ENCODE measurements around the gene P2RX1.
"Not testable (repeated sequence)": the region's sequence is repeated elsewhere in the genome, so short reads cannot be mapped to it uniquely, and the experiment has no call there.

P2RX1 gene

DNA sequence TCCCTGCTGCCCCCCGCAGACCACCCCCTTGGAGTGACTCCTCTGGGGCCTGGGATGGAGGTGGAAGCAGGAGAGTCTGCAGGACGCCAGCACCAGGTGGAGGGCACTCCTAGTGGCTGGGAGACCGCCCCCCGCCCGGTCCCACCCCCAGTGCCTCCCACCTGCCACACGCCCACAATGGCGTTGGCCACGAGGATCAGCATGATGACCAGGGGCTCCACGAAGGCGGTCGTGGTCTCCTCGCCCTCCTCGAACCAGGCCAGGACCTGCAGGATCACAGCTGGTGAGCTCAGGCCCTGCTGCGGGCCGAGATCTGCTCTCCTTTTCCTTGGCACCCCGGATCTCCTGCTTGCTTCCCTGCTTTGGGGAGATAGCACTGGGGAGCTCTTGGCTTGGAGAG, 35.2 kb upstream of the P2RX1 start:
- DNase-seq (ENCODE audit: low spot score): no peak

DNA sequence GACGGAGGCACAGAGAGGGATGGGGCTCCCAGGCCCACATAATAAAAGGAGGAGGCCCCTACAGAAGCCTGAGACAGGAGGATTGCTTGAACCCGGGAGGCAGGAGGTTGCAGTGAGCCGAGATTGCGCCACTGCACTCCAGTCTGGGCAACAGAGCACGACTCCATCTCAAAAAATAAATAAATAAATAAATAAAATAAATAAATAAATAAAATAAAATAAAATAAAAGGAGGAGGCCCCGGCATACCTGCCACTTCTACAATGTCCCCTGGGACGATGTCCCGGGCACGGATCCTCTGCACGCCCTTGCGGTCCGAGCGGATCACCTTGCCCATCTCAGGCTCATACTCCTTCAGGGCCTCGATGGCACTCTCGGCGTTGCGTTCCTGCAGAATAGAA, 34.7 kb upstream of the P2RX1 start:
- no peak for DNase-seq (ENCODE audit: low spot score)

DNA sequence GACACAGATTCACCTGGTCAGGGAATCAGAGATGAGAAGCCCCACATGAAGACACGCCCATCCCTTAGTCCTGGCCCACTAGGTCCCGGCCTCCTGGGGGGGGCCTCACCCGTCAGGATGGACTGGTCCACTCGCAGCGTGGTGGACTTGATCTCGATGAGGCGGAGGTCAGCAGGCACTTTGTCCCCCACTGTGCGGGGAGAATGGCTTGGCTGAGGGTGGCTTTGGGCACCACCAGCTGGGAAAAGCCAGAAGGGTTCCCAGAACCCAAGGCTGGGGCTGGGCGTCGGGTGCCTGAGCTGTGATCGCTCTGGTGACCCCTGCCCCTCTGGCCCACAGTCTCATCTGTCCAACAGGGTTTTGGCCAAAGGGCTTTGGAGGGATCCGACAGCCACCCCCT, 34.3 kb upstream of the P2RX1 start:
- no peak for DNase-seq (ENCODE audit: low spot score)

DNA sequence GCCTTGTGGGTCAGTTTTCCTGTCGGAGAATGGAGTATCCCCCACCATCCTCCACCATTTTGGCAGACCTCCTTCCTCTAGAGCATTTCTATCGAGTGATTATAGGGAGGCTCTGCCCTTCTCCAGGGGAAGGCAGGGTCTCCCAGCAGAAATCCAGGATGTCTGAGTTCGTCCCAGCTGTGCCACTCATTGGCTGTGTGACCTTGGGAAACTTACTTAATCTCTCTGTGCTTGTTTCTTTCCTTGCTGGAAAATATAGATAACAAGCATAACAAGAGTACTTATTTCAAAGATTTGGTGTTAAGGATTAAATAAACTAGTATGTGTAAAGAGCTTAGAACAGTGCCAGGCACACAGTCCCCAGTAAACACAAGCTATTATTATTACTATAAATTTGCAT, 33.2 kb upstream of the P2RX1 start:
- no peak for DNase-seq (ENCODE audit: low spot score)

DNA sequence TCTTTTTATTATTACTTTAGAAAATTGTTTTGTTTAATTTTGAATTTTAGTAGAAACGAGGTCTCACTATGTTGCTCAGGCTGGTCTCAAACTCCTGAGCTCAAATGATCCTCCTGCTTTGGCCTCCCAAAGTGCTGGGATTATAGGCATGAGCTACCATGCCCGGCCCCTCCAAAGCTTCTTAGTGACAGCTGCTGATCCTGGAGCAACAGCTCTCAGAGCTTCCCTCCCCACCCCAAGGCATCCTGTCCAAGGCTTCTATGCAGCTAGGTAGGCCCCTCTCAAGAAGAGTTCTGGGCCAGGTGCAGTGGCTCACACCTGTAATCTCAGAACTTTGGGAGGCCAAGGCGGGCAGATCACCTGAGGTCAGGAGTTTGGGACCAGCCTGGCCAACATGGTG, 32.3 kb upstream of the P2RX1 start:
- not testable (repeated sequence) for DNase-seq (ENCODE audit: low spot score)

DNA sequence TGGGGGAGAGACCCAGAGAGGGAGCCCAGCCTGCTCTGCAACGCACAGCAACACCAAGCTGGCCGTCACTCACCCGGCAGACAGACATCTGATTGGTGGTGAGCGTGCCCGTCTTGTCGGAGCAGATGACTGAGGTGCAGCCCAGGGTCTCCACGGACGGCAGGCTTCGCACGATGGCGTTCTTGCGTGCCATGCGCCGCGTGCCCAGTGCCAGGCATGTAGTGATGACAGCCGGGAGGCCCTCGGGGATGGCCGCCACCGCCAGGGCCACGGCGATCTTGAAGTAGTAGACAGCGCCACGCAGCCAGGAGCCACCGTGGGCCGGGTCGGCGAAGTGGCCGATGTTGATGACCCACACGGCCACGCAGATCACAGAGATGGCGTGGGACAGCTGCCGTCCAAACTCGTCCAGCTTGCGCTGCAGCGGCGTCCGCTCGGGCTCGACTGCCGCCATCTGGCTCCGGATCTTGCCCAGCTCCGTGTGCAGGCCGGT, 31.1 kb upstream of the P2RX1 start:
- no peak for DNase-seq (ENCODE audit: low spot score)

DNA sequence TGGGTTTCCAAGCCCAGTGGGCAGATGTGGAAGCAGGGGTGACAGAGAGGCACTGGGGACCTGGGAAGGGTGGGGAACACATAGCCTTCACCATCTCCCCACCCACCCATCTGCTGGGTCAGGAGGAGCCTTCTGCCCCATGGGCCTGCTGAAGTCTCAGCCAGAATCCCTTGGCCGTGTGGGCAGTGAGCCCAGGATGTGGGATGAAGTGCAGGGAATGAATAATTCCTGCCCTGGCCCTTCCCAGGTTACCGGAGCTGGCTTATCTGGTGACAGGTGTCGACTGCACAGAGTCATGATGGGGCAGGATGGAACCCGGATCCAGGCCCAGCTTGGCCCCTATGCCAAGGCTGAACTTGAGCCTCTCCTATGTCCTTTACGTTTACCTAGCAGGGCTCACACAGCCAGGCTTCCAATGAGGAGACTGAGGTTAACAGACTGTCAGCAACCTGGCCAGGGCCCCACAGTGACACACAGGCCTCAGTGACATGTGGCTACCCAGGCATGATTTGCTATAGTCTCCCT, 30.5 kb upstream of the P2RX1 start:
- no peak for DNase-seq (ENCODE audit: low spot score)

DNA sequence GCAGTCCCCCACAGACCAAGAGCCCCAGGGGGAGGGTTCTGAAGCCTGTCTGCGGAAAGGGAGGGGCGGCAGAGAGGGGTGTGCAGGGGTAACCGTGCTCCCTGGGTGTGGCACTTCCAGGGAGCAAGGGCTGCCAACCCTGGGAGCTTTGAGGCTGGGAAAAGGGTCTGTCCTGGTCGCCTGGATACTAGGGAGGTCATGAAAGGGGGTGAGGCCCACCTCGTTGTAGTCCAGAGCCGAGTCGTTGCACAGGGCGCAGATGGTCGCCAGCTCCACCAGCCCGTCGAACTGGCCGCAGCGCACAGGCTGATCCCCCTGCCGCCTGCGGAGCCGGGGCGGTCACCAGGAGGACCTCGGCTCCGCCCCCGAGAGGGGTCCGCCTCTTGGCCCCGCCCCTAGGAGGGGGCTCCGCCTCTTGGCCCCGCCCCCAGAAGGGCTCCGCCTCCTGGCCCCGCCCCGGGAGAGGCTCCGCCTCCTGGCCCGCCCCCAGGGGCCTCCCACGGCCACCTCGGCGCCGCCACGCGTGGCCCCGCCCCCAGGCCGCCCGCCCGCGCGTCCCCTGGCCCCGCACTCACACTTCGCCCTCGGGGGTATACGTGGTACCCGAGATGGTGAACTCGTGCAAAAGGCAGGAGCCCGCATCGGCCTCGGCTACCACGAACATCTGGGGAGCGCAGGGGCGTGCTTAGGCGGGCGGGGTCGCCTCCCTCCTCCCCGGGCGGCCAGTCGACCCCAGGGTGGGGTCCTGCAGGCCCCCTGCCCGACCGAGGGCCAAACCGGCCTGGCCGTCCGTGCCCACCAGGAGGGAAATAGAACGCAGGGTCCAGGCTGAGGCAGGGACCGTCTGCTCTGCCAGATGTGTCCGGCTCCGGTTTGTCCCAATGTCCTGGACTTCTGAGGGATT, 28.5 kb upstream of the P2RX1 start:
- peak; percentile 22 for DNase-seq (ENCODE audit: low spot score)

DNA sequence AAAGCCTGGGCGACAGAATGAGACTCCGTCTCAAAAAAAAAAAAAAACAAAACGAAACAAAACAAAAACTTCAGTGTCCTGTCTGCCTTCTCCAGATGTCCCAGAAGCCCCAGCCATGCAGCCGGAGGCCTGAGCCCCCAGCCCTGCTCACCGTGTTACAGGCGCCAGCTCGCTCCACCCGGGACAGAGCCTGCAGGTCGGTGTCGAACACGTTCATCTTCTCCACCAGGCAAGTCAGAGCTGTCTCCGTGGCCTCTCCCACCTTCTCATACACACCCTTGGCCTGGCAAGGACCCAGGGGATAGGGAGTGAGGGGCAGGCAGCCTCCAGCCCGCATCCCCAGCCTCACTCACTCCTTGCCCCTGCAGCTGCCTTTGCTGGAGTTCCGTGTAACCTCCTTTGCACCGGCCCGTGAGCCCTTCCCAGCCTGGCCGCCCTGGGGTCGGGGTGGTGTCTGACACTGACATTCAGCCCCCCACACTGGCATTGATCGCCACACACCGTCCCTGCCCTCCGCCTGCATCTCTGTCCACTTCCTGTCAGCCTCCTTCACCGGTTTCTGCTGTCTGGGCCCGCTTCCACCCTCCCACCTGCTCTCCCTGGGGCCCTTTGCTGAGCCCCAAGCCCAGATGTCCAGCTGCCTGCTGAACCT, 27.1 kb upstream of the P2RX1 start:
- no peak for DNase-seq (ENCODE audit: low spot score)

DNA sequence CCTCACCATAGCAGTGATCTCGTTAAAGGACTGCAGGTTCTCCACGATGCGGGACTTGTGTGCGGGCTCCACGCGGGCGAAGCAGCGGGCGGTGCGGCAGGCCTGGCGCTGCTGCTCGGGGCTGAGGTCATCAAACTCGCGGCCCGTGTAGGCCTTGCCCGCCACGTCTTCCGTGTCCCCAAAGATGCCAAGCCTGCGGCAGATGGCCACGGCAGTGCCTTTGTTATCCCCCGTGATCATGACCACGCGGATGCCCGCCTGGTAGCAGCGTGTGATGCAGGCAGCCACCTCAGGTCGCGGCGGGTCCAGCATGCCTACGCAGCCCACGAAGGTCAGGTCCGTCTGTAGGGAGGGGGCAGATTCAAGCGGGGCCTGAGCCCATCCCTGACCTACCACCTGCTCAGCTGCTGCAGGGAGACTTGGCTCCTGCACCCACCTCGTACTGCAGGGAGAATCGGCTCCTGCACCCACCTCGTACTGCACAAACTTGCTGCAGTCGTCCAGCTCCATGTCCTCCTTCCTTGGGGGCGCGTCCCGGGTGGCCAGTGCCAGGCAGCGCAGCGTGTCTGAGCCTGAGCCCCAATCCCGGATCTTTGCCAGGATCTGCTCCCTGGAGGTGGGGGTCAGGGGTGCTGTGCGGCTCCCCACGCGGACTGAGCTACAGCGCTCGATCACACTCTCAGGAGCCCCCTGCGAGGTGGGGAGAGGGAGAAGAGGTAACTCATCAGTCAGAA, 24.9 kb upstream of the P2RX1 start:
- no peak for DNase-seq (ENCODE audit: low spot score)

DNA sequence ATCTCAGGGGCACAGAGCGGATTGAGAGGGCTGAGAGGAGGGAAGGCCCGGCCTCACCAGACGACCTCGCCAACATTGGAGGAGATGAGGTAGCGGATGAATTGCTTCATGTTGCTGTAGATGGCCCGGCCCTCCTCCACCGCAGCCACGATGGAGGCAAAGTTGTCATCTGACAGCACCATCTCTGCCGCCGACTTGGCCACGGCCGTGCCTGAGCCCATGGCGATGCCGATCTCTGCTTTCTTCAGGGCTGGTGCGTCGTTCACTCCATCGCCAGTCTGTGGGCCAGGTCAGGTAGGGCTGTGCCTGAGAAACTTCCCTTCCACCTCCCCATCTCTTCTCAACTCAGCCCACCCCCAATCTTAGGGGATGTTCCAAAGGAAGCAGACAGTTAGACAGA, 21.1 kb upstream of the P2RX1 start:
- DNase-seq (ENCODE audit: low spot score): no peak

DNA sequence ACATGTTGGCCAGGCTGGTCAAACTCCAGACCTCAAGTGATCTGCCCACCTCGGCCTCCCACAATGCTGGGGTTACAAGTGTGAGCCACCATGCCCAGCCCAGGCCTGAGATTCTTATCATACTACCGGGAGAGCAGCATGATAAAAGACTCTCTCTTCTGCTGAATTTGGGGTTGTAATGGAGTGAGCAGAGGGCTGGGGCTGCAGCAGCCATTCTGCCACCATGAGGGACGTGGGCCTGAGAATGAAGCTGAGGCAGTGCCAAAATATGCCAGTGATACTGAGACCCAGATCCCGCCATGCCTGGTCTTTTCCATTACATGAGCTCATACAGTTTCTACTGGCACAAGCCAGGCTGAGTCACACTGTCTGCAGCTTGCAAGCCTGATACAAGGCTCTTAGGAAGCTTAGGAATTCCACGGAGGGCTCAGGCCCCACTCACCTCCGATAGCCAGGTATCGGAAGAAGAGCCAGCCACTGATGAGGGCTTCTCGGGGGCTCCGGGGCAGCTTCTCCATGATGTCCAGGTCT, 19.6 kb upstream of the P2RX1 start:
- DNase-seq (ENCODE audit: low spot score): no peak

DNA sequence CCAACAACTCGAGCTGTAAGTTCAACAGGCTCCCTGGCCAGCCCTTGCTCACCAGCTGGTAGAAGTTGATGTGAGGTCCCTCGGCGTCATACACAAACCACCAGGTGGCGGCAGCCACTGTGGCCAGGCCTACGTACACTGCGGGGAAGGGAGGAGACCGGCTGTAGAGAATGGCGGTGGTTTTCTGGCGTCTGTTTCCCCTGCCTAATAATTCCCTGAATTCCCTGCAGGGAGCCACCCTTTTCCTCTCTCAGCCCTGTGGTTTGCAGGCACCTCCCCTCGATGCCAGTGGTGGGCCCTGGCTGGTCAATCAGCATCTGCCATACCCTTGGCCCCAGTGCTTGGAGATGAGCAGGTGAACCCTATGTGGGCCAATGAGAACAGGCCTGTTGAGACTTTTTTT, 18.9 kb upstream of the P2RX1 start:
- DNase-seq (ENCODE audit: low spot score): peak; percentile 27

DNA sequence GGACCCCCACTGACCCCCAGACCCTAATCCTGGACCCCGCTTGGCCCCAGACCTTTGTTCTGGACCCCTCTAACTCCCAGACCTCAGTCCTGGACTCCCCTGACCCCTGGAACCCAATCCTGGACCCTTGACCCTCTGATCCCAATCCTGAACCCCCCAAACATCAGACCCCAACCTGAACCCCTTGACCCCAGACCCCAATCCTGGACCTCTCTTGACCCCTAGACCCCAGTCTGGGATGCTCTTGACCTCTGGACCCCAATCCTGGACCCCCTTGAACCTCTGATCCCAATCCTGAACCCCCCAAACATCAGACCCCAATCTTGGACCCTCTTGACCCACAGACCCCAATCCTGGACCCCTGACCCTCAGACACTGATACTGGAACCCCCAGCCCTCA, 13.5 kb upstream of the P2RX1 start:
- no peak for DNase-seq (ENCODE audit: low spot score)

DNA sequence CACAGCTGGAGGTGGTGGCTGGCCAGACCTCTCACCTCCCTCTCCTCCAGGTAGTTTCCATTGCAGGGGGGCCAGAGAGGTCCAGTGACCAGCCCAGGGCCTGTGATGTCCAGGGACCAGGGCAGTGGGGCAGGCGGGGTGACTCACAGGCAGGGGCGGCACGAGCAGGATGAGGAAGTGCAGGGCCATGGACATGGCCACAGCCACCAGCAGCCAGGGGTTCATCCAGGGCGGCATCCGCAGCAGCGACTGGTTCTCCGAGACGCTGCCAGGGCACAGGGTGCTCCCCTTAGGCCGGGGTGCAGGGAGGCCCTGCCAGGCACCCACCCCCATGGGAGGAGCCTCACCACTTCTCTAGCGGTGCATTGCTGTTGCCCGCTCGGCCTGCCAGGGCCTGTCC, 12.9 kb upstream of the P2RX1 start:
- DNase-seq (ENCODE audit: low spot score): no peak

DNA sequence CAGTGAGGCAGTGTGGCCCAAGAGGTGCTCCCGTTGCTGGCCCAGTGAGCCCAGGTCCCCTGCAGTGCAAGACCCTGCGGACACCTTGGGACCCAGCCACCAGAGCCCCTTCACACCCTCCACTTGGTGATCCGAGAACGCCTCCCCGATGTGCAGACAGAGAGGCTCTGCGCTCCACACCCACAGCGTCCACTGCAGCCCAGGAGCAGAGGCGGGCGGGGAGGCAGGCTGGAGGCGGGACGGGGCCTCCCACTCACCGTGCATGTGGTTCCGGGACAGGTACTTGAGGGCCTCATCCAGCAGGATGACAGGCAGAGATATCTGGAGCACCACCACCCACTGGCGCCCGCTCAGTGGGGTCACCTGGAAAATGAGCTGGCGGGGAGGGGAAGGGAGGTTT, 12.1 kb upstream of the P2RX1 start:
- DNase-seq (ENCODE audit: low spot score): no peak

DNA sequence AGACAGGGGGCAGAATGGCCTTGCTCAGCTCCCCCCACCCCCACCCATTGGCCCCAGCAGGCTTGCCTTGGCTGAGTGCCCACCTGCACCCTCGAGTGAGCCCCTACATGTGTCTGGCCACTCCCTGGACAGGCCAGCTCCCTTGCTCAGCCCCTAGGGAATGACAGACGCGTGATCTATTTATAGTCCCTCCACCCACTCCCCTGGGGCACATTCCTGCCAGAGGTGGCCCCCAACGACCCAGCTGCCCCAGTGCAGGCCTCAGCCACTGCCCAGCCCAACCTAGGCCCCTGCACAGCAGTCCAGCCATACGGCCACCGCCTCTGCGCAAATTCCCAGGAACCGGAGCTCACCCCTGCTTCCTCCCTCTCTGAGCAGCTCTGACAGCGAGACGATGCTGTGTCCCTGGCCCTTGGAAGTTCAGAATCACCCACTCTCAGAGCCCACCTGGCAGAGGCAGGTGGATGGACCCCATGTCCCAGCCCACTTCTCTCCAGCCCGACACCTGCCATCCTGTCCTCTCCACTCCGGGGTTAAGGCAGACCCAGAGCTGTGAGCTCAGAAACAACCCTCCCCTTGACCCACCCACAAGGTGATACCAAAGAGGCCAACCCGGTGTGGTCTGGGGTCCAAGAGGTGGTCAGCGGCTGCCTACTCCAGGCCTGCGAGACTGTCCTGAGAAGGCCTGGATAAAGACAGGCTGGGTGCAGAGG, 11.5 kb upstream of the P2RX1 start:
- no peak for DNase-seq (ENCODE audit: low spot score)

DNA sequence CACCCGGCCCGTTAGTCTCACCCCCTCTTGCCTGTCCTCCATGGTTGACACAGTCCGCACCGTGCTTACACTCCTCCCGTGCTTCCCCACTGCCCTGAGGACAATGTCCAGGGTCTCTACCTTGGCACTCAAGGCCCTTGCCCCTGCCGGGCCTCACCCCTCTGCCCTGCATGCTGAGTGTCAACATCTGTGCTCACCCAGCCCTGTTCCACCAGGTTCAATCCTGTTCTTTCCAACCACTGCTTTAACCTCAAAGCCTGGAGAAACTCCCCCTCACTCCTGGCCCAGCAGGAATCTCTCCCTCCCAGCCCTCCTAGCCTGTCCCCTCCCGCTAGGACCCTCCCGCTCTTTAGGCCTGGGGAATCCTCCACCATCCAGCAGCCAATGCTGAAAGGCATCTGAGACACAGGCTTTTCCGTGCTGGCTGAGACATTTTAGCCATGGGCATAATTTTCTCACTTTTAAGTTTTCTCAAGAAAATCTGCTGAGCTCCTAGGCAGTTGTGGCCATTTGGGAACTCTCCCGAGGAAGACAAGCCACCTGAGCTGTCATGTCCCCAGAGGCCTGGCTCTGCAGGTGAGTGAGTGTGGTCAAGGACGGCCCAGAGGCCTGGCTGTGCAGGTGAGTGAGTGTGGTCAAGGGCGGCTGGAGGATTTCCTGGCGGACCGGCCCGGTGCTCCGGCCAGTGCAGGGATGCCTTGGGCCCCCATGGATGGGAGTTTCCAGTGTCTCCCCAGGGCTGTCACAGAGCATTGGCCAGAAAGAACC, 10.8 kb upstream of the P2RX1 start:
- DNase-seq (ENCODE audit: low spot score): no peak

DNA sequence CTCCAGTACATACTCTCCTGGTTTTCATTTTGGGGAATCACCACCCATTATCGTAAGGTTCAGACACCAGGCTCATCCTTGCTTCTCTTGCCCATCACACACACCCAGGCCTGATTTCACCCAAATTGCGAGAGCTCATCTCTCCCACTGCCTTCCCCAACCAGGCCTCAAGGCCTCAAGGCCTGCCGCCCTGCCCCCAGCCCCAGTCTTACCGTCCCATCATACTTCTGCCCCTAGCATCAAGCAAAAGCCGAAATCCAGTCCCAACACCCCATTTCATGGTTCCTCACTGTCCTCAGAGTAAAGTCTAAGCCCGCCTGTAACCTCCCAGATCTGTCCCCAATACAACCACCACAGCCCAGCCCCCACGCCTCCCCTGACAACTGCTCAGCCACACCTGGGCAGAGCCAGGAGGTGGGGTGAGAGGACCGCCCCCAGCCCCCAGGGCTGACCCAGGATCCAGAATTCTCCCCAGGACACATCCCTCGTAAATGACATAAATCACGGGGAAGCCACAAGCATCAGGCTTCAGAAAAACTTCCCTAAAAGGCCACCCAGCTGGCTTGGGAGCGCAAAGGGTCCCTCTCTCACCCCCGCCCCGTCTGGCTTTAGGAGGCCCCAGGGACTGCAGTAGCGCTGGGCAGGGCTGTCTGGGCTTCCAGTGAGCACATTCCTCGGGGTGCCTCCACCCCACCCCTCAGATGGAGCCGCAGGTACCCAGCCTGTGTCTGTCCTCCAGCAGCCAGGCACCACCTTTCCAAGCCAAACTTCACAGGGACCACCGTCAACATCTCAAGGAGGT, 9.6 kb upstream of the P2RX1 start:
- no peak for DNase-seq (ENCODE audit: low spot score)
